ENCODE results near the gene FASTKD2.
"Not testable (repeated sequence)": the region's sequence is repeated elsewhere in the genome, so short reads cannot be mapped to it uniquely, and the experiment has no call there.

Gene FASTKD2

DNA sequence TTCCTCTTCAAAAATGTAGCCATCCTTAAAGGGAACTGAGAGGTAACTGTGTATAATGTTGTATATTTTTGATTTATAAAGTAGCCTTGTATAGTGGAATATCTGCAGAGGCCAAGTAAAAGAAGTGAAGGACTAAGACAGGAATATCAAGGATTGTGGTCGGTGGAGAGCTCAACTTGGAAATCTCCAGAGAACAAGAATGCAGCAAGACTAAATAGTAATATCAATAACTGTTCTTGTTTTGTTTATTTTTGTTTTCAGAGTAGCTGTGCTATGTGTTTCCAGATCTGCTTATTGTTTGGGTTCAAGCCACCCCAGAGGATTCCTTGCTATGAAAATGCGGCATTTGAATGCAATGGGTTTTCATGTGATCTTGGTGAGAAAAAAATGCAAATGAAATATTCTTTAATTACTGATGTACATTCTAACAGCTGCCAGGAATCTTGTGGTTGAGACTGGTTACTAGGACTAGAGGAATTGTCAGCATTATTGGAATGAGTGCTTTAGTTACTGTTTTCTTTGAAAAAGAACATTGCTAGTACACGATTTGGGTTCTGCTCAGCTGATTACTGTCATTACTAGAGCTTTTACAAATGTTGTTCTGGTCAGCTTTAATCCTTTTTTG is 25.0 kb downstream of the FASTKD2 start:
- DNase-seq (ENCODE audit: low read depth) = no peak

DNA sequence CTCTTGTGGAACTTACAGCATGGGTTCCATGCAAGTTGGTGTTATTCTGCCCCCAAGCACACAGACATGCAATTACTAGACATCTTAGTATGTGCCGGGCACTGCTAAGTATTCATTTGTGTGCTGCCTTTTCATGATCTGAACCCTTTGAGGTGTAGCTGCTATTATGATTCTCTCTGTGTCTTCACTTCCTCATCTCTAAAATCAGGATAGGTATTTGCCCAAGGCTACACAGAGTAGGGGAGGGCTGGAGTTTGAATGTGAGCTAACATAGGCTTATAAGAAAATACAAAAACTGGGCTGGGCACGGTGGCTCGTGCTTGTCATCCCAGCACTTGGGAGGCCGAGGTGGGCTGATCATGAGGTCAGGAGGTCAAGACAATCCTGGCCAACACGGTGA is 27.2 kb downstream of the FASTKD2 start:
- DNase-seq (ENCODE audit: low read depth) = no peak

DNA sequence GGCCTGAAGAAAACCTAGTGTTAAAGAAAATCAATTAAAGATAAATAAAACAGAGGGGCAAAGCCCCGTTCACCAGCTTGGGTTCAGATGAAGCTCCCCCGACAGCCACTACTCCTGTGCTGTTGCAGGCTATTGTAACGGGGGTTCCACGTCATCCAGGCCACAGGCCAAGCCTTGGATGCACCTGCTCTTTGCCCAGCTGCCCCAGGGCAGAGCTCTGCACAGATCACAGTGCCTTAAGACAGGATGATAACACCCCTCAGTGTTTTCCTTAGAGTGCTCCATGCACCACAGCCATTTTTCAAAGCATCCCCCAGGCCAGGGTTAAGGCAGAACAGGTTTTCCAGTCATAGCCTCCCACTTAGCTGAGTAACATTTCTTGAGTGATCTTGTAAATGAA is 32.0 kb downstream of the FASTKD2 start:
- DNase-seq (ENCODE audit: low read depth) = no peak

DNA sequence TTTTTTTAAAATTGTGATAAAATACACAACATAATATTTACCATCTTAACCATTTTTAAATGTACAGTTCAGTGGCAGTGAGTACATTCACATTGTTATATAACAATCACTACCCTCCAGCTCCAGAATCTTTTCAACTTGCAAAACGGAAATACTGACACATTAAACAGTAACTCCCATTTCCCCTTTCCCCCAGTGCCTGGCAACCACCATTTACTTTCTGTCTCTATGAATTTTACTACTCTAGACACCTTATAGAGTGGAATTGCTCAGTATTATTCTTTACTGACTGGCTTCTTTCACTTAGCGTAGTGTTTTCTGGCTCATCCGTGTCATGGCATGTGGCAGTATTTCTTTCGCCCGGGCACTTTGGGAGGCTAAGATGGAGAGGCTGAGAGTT is 32.6 kb downstream of the FASTKD2 start:
- DNase-seq (ENCODE audit: low read depth) = no peak

DNA sequence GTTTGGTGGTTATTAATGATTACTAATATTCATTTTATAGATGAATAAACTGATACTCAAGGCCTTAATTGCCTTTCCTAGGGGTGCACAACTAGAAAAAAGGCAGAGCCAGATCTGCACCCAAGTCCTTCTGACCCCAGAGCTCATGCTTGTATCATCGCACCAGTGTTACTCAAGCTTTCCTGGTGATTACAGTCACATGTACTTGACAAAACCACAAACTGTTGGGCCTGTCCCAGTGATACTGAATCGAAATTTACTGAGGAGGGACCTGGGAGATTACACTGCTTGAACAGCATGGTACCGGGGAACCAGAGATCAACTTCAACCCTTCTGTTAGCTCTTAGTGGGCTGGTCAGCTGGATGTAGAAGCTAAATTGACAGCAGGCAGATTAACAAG is 33.7 kb downstream of the FASTKD2 start:
- no peak for DNase-seq (ENCODE audit: low read depth)

DNA sequence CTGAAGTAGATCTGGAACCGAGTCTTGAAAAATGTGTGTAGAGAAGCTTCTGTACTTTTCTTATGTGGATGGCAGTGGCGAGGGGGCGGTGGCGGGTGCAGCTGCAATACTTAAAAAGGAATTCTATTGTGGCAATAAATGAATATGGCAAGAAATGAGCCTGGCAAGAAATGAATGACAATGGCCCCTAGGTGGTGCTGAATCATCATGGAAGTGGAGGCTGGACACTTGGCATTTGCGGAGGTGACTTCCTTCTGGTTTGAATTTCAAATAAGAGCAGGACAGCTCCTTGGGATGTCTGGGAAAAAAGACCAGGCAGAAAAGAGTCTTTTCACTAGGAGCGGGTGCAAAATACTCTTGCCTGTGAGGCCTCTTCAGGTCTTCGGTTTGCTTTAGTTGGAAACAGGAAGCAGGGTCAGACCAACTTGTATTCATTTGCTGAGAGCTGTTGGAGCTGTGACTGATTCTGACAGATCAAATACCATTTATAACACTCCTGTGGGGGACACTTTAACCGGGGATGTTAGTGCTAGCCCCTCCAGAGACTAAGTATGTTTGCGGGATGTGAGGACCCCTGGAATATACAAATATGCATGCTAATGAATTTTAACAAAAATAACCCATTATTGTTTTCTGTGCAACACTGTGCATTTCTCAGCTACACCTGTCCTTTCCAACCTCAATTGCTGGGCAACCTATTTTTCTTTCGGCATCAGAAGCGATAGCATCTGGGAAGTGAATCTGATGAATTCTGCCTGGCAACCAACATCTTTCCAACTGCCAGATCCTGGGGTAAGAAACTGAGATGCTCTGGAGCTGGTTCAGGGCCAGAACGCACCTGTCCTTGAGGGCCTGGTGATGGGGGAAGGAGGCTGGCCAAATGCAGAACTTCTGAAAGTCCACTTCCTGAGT is 35.4 kb downstream of the FASTKD2 start:
- peak; percentile 56 for DNase-seq (ENCODE audit: low read depth)

DNA sequence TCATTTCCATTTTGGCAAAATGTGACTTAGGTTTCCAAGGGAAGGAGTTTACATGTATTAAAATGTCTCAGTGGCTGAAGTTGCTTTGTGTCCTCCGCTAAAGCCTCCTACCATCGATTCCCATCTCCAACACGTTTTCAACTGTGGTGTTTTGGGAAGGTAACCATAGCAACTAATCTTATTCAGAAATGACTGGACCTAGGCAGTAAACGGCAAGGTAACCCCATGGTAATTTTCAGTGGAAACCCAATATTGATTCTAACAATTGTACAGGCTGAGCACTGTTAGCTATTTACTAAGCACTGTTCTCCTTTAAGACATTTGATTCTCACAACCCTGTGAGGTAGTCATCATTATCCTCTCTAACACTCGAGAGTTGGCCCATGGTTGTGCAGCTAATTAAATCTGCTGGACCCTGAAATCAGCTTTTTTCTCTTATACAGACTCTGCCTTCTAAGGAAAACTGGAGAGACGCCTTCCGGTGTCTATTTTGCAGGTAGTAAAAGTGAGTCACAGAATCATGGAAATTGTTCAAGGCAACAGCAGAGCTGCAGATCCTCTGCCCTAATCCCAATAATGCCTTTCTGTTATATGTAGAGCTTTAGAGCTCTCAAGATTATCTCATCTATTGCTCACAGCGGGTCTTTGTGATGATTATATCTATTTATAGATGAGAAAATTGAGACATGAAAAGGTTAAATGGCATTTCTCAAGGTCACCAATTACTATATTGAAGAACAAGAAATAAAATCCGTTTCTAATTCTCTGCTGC is 36.2 kb downstream of the FASTKD2 start:
- DNase-seq (ENCODE audit: low read depth) = no peak

DNA sequence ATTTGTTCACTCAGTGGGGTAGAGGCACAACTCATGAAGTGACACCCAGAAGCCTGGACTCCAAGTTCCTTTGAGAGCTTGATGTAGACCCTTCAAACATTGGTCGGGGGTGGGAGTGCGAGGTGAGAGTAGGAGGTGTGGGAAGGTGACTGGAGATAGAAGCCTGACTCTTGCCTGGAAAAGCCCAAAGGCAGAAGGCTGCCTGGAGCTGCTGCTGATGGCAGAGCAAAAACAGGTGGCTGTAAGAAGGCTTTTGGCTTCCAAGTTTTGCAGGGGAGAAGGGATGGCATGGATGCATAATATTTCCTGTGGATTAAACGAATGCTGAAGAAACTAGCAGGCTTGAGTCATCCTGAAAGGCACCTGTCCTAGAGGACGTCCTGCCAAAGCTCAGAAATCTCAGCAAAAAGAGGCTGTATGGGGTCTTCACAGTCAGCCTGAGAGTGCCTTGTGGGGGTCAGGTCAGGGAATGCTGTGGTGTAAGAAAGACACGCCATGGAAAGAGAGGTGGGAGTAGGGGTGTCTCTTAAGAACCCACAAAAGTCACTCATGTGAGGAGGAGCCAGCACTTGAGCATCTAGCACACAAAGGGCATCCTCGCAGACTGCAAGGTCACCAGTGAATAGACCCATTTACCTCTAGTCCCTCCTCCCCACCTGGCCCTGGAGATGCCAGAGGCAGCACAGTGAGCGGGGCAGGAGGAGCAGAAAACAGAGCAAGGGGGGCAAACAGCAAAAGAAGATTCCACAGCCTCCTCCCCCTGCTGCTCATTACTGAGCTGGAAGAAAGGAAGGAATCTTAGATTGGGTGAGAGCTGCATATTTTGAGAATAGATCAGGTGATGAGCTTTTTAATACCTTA is 37.5 kb downstream of the FASTKD2 start:
- no peak for DNase-seq (ENCODE audit: low read depth)

DNA sequence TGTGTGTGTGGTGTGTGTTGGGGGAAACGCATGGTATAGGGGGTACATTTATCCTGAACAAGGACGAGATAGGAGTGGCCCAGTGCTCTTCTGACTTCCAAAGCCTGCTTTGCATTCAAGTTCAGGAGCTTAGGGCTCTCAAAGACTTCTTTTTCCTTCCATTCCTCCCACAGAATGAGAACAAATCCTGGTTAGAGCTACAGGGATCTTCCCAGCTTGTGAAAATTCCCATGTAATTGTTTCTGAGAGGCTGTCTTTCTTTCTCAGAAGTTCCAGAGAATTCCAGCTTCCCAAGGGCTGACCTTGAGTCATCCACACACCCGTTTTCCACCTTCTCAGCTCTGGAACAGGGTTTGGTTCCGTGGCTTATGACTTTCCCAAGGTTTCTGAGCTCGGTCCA is 38.9 kb downstream of the FASTKD2 start:
- DNase-seq (ENCODE audit: low read depth) = no peak

DNA sequence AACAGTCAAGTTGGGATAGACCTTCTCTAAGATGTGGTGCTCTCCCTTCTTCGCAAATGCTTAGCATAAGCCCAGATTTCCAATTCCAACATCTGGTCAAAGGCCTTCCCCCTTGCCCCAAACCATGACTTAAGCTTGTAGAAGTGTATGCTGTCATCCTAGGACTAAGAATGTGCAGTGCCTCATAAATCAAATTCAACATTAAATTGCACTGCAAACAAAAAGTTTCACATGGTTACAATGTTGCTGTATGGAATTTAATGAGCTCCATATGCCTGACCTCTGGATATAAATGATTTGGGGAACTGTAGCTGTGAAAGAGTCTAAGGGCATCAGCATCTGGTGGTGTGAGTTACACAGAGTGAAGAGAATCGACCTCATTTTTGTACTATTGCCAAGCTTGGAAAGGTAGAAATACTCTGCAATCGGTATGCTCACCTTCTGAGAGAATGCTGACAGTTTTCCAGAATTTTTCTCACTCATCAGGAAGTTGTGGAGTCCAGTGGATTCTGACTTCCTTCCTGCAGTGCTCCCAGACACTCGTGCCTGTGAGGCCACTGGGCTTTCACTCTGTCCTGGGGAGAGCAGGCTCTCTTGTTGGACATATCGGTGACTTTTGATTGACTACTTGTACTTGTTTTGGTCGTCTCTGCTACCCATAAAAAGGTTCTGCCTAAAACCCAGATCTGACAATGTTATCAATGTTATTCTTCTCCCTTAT is 40.6 kb downstream of the FASTKD2 start:
- peak; percentile 70 for DNase-seq (ENCODE audit: low read depth)

DNA sequence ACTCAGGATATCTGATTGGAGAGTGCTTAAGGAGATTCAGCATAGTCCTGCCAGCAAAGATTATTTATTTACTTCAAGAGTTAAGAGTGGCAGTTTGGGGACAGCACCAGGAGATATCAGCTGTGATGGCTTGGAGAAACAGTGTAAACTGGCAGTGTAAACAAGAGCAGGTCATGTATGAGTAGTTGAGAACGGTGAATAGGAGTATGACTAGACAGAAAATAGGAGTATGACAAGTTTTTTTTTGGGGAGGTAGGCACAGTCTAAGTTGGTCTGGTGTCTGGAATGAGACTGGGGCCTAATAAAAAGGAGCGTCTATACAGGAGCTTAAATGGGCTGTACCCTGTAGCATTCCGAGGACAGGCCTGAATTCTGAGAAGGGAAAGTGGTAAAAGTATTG is 42.2 kb downstream of the FASTKD2 start:
- DNase-seq (ENCODE audit: low read depth) = not testable (repeated sequence)

DNA sequence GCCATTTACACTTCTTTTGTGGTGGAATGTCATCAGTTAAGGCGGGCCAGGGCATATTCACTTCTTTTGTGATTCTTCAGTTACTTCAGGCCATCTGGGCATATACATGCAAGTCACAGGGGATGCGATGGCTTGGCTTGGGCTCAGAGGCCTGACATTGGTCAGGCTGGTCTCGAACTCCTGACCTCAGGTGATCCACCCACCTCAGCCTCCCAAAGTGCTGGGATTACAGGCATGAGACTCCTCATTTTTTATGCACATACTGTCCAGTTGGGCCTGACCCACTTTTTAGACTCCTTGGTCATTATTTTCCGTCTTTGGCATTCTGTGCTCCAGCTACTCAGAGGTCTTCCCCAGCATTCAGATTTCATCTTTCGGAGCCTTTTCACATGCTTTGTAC is 47.1 kb downstream of the FASTKD2 start:
- DNase-seq (ENCODE audit: low read depth) = not testable (repeated sequence)

DNA sequence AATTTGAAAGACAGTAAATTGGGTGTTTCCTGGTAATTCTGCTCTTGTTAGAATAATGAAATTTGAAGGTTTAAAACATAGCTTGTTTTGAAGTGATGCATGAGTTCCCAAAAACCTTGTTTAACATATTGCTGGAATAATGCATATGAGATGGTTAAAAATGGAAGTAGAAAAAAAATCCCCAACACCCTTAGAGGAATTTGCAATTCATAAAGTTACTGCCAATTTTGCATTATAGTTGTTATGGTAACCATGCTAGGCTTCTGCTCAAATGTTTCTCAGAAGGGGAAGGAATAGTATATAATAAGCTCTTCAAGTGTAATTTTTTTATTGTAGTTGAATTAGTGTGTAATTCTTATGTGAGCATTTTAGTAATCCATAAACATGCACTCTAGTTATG is 49.1 kb downstream of the FASTKD2 start:
- DNase-seq (ENCODE audit: low read depth) = no peak

DNA sequence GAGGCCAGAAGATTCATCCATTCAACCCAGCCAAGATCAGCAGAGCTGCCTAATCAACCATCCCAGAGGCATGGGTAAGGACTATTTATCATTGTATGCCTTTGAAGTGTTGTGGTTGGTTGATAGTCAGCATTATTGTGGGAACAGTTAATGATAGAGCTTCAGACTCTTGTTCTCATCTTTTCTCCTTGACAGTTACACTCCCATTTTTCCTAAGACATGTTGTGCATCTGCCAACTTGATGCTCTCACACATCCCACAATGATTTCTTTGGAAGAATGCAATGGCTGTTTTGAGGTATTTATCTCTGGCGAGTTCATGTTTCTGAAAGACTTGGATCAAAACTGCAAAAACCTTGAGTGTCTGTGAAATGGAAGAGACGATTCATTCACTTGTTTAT is 55.4 kb downstream of the FASTKD2 start:
- no peak for DNase-seq (ENCODE audit: low read depth)

DNA sequence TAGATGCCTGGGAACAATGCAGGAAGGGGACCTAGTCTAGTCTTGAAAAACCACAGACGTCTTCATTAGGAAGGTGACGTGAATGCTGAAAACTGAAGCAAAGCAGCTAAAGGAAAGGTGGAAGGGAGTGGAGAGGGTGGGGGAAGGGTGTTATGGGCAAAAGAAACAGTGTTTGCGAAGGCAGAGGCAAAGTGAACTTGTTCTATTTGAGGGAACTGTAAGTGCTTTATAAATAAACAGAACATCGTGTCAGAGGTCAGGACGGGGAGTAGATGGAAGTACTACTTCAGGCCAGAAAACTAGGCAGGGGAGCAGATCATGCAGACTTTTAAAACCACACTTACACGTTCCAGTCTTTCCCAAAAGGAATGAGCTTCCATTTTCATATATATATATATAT is 57.8 kb downstream of the FASTKD2 start:
- DNase-seq (ENCODE audit: low read depth) = no peak

DNA sequence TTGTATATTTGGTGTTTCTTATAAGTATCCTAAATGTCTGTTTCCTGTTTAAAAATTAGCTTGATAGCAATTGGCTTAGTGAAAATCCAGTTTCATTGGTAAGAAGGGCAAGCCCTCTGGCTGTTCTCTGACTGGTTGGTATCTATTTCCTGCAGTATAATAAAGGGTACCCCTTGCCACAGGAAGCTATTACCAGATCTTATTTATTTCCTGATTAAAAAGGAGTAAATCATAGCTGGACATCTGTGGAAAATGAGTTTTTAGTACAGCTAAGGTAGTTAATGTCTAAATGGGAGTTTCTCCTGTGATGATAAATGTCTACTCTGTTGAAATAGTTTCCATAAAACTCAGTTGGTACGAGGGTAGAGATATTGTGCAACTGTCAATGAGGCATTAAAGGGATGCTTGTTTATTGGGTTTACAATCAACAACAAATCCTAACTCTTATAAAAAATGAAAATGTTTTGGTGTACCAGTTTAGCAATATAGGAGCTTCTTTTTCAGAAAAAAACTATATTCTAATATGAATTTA is 58.7 kb downstream of the FASTKD2 start:
- DNase-seq (ENCODE audit: low read depth) = no peak

DNA sequence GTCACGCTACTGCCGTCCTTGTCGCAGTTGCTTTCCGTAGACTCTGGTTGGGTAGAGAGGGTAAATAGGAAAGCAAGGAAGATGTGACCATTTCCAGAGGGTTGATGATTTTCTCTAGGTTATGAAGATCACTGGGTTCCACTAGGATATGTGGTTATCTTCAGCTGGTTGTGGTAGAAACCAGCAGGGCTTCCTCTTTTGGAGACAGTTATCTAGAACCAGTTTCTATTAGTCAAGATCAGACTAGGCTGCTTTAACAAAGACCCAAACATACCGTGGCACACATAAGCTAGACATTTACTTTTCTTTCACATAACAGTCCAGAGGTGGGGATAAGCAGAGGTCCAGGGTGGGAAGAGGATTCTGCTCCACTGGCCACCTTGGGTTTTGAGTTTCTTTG is 59.6 kb downstream of the FASTKD2 start:
- DNase-seq (ENCODE audit: low read depth) = no peak

DNA sequence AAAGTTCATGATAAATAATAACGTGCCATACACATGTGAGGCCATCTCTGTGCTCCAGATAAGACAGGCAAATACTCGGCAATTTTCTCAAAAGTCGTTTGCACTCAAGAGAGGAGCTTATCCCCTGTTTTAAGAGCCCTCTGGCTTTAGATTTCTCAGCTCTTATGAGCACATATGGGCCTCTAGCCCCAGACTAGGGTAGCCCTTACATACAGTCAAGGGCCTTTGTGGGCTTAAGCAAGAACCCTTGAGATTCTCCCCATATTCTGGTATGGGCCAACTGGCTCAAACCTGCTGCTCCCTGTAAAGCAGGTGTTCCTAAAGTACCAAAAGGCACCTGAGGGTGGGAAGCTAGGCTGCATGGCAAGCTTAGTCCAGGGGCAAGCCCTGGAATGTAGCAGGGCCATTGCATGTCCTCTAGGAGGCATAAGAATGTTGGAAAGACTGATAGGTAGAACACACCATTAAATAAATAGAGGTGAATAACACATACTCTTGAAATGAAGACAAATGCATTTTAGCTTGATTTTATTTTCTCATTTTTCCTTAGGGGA is 66.1 kb downstream of the FASTKD2 start:
- no peak for DNase-seq (ENCODE audit: low read depth)

DNA sequence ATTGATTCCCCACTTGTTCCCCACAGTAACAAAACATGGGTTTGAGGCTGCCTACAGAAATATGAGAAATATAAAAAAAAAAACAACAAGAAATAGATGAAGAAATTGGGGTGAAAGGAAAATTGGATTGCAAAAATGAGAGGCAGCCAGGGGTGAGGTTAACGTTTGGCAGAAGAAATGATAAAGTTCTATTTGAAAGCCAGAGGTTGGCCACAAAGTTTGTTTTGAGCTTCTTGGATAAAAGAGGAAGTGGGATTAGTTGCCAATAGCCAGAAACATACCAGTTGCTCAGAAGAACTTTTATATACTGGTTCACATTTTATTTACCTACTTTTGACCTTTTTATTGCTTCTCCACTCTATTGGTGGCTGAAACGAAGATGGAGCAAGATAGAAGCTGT is 67.5 kb downstream of the FASTKD2 start:
- DNase-seq (ENCODE audit: low read depth) = no peak

DNA sequence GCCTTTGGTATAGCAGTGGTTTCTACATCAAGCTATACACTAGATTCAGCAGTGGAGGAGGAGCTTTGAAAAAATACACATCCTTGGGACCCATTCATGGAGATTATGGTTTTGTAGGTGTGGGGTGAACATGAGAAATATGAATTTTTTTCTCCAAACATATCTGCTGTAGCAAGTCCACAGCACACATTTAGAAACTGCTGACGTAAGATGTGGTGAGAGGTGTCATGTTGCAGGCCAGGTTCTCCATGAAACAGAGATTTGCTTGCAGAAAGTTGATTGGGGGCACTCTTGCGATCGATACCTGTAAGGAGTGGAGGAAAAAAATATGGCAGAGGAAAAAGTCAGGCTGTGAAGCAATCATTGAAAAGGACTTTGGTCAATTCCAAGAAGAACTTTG is 67.9 kb downstream of the FASTKD2 start:
- DNase-seq (ENCODE audit: low read depth) = no peak

DNA sequence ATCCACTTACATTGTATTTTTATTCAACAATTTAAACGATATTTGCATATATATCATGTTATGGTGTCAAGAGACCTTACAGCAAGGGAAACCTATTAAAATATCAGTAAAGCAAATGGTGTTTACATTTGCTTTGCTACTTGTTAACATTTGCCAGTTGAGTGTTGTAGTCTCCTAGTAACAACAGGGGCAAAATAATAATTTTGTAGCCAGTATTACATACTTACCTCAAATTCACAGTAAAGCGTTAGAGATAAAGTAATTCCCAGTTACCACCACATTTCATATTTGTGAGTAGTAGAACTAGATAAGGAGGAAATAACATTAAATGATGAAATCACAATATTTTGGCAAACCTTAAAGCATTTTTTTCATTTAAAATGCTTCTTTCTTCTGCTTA is 71.3 kb downstream of the FASTKD2 start:
- DNase-seq (ENCODE audit: low read depth) = no peak

All from GM04504 (cell line).